ENCODE data around the gene AGAP1. TPM values are rescaled to one million over a fixed set of nuclear protein-coding genes. Genes with fewer than 3 reads are reported as not detected.

Gene AGAP1
- polyA plus RNA-seq, 12 donors = 22.7 to 33.9 (median 26.5) TPM; not detected in 1

DNA sequence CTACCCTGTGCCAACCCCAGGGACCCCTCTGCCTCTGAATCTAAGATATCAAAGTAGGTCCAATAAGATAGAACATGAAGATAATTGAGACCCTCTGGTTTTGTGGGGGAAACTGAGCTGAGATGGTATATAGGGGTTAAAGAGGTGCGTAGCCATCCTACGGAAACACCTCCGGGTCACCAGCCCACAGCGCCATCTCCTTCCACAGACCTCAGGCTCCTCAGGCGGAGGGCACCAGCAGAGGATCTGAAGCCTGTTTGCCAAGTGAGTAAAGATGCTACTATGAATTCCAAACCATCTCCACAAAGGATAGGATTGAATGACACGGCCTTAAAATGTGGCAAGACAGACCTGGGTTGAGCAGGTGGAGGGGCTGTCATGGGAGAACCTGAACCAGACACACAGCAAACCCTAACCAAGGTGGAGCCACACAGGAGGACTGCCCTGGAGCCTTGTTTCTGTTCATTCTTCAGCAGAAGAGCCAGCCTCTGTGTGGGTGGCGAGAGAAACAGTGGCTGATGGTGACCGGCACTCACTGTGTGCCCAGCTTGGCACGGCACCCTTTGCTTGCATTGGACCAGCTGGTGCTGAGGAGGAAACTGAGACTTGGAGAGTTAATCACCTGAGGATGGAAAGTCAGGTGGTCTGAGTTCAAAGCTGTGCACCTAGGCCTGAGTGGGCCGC lies 664.1 kb downstream of the AGAP1 start:
- DNase-seq = no peak

DNA sequence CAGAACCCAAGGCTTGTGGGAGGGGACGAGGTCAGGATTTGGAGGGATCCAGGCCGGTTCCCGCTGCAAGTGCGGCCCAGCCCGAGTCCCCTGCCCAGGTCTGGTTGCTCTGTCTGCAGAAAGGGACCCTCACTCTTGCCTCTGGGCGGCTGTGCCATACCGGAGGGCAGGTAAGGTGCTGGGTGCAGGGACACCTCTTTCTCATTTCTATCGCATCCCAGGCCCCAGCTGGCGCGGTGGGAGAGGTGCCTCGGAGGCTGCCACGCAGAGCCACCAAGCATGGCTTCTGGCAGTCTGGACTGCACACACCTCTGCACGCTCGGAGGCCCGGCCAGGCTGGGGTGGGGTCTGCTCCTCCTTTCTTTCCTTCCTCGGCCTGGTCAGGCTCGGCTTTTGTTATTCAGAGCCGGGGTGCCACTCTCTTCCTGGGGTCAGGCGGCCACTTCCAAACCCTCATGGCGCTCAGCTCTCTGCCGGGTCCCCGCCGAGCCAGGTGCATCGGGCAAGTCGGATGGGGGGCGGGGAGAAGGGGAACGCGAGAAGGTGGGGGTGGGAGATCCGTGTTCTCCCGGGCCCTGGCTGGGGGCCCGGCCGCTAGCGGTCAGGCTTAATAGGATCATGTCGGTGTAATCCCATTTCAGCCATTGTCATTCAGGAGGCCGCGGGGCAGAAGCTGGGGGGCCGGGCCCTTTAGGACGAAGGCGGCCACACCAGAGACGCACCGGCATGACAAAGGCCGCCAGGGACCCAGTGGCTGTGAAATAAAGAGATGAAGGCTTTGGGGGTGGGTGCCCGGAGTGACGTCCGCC lies 665.3 kb downstream of the AGAP1 start:
- no peak for DNase-seq

- no peak for DNase-seq
Measured at GRCh38 chr2:236159778-236160170, 665.9 kb downstream of the AGAP1 start.

DNA sequence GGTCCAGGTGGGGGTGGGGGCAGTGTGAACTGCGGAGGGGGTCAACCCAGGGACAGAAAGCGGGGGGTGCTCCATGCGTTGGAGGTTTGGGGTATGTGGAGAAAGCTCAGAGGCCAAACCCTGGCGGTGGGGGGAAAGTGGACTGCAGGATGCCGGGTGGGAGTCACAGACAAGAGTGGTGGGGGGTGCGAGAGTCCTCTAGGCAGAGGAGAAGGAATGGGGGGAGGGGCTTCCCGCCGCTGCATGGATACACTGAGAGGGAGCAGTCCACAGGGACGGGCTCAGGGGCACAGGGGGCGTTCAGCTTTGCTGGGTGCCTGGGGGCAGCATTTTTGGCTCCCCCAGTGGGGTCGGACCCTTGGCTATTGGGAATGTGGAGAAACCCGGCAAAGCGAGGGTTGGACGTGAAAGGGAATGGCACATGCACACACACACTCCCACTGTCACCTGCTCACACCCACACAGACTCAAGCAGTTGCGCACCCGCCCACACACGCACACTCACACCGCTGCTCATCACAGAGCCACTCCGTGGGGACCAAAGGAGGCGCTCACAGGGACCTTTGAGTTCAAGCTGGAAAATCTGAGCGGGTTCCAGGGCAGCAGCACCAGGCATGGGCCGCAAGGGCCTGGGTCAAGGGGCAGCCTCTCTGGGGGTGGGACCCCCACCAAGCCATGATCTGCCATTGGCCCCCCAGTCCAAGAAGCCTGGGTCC lies 666.7 kb downstream of the AGAP1 start:
- no peak for DNase-seq

DNA sequence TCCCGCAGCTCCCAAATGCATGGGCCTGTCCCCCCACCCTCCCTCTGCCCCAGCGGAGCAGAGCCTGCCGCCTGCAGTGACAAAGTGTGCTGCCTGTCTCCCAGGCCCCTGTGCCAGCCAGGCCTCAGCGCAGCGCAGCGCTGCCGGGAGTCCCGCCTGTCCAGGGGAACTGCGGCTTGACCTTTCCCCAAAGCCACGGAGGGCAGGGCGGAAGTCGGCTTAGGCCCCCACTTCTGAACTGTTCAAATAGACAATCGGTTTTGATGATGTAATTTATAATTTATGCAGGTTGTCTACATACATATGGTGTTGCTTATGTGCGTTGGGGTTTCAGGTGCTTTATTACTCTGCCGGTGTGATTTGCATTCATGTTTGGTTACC lies 667.2 kb downstream of the AGAP1 start:
- no peak for DNase-seq

DNA sequence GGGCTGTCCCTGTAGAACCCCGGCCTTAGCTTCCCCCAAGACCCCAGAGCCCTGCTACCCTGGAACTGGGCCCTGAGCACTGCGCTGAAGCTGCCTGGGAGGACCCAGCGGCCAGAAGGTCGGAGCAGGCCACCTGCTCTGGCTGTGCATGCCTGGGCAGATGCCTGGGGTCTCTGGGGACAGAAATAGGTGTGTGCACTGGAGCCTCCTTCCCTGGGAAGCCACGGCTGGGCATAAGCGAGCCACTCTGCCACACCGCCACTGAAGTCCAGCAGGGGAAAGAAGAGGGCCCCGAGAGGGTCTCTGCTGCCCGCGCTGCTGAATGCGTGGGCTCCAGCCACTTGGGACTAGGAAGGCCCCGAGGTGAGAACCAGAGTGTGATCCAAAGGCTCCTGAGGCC lies 667.7 kb downstream of the AGAP1 start:
- DNase-seq = no peak

DNA sequence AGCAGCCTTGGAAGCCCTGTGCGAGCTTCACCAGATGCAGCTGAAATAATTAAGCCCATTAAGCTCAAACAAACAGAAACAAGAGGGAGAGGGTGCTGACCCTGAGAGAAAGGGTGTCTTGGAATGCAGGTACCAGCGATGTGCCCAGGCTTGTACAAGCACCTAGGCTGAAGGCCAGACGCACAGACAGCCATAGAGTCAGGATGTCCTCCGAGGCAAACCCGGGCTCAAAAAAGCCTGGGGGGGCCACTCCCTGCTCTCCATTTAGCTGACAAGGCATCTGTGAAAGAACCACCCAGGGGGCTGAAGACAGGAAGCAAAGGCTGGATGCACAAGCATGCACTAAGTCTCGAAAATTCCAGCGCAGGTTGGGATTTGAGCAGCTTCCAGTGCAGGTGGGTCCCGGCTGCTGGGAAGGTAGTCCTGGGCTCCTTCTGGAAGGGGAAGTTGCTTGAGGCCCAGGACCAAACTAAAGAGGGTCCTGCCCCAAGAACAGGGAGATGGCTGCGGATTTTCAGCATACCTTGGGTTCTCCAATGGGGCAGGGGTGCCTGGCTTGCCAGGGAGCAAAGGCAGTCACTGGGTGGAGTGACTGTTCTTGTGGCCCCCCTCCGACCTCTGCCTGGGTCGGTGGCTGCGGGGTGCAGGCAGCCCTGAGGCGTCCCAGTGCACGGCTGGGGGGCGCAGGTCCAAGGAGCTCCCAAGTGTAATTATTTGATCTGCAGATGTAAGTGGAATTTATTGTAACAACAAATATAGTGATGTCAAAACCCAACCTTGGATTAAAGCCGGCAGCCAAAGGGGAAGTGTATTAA lies 668.4 kb downstream of the AGAP1 start:
- no peak for DNase-seq

DNA sequence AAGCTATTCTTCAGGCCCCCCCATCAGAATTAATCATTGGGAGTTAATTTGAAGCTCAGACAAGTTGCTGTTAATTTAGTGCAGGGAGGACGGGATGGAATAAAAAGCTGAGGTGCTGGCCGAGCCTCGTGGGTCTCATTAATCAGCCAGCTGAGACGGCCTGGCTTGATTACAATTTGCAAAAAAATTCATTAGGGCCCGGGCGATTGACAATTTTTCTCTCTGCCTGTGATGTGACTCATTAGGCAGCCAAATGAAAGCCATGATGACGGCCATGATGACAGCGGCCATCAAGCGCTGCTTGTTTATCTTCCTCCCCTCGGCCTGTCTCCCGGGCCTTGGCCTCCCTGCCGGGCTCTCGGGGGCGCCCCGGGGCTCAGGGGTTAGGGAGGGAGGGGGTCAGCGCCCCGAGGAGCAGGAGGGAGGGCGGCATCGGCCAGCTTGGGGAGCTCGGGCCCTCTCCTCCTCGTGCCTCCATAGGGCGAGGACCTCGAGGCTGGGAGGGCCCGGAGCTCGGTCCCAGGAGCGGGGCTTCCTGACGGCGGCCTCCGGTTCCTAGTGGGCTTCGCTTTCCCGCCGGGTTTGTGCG lies 669.1 kb downstream of the AGAP1 start:
- DNase-seq = no peak

GRCh38 chr2:236163471-236164200 lies 669.8 kb downstream of the AGAP1 start:
- DNase-seq = no peak

- DNase-seq = no peak
Measured at GRCh38 chr2:236164201-236164924, 670.5 kb downstream of the AGAP1 start.

- DNase-seq = no peak
Measured at GRCh38 chr2:236164925-236165841, 671.3 kb downstream of the AGAP1 start.

GRCh38 chr2:236165842-236166795 lies 672.3 kb downstream of the AGAP1 start:
- DNase-seq = no peak

DNA sequence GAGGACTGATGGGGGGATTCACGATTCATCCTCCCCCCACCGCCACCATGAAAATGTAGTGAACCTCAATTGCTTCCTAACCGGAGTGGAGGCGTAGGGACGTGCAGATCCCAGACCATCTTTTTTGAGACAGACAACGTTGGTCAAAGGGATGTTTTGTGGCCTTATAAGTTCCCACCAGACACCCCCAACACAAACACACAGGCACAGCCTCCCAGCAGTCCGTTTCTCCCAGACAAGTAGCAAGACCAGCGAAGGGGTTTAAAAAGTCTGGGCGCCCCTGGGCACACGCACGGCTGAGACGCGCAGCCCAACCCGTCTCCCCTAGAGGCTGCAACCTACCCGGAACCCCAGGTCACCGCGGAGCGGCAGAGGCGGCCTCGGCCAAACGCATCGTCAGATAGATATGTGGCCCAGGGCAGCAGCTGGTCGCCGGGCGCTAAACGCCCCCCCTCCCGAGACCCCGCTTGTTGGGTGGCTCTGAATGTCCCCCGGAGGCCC lies 673.0 kb downstream of the AGAP1 start:
- no peak for DNase-seq

DNA sequence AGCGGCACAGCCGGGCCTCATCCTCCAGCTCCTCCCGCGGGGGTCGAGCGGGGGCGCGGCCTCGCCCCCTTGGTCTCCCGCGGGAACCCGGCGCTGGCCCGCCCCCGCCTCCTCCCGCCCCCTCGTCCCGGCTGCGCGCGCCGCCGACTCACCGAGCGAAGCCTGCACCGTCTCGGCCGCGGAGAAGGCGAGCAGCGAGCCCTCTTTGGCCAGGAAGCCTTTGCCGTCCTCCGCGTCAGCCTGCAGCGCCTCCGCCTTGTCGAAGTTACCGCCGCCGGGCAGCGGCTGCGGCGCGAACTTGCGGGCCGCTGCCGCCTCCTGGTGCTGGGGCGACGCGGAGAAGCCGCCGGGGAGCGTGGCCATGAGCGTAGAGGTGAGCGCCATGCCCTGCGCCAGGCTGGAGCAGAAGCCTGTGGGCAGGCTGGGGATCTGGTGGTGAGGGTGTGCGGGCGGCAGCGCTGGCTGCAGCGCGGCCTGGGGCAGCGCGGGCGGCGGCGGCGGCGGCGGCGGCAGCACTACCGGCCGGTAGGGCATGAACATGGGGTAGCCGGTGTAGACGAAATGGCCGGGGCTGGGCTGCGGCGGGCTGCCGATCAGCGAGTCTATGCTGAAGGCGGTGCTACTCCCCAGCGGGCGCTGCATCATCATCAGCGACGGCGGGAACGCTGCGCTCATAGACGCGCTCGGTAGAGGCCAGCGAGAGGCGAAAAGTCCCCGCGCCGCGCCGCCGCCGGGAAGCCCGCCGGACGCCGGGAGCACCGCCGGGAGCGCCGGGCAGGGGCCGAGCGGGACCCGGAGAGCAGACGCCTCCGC lies 673.7 kb downstream of the AGAP1 start:
- DNase-seq = no peak

DNA sequence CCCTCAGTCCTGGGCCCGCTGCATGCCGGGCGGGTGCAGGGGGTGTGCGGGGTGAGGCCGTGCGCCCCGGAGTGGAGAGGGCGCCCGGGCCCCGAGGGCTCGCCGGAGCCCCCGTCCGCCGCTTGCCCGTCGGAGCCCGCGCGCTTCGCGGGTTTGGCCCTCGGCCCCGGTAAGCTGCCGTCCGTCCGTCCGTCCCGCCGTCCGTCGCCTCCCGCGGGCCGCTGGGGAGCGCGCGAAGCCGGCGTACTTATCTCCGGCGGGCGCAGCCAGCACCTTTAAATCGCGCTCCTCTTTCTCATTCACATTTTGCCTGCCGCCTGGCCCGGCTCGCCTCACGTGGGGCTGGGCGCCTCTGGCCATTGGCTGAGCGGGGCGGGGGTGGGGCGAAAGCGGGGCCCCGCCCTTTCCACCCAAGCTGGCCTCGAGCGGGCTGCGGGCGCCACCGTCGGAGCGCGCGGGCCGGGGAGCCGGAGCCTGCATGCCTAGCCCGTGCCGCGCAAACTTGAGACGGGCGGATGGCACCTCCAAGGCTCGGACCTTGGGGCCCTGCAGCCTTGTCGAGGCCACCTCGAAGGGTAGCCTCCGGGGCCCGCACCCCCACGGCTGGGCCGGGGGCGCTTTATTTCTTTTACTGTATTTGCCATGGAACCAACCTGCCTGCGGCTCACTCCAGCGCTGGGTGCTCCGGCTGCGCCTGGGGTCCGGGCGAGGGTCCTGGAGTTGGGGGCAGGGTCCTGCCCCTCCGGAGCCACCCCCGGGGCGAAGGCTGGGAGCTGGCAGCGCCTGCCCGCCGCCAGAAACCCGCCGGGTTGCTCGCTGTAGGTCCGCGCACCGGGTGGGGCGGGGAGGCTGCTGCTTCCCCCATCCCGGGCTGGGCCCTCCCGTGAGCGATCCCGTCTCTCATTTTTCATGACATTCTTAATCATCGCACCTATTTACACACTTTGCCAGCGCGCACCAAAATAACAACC lies 674.6 kb downstream of the AGAP1 start, which contains the start of gene GBX2:
Gene GBX2 (minus strand): TSS at position 277 of the 971 bp plus-strand sequence. CDS start 415 bp downstream, outside the sequence.
- DNase-seq = no peak
